HG02678 (cell line): Measurements from ENCODE around the gene TMEM258.
A peak's percentile ranks its signal among the peaks of the same experiment; 100 is the strongest.

ENCODE experiments used
- ATAC-seq: cut with Tn5 transposase; IDR thresholded peaks from one replicate; pipeline ENCODE4 v1.9.1; 2021; ENCODE audit warnings: mild to moderate bottlenecking, moderate library complexity; ENCODE audit not compliant: unreplicated experiment

The TMEM258 gene

GRCh38 chr11:61797263-61797944 is 5.0 kb upstream of the TMEM258 start:
- ATAC-seq = no peak

- no peak for ATAC-seq
These were observed 3.6 kb upstream of the TMEM258 start for GRCh38 chr11:61795876-61796526.

DNA sequence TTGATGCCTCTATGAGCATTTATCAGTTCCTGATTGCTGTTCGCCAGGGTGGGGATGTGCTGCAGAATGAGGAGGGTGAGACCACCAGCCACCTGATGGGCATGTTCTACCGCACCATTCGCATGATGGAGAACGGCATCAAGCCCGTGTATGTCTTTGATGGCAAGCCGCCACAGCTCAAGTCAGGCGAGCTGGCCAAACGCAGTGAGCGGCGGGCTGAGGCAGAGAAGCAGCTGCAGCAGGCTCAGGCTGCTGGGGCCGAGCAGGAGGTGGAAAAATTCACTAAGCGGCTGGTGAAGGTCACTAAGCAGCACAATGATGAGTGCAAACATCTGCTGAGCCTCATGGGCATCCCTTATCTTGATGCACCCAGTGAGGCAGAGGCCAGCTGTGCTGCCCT is 3.1 kb upstream of the TMEM258 start:
- no peak for ATAC-seq

DNA sequence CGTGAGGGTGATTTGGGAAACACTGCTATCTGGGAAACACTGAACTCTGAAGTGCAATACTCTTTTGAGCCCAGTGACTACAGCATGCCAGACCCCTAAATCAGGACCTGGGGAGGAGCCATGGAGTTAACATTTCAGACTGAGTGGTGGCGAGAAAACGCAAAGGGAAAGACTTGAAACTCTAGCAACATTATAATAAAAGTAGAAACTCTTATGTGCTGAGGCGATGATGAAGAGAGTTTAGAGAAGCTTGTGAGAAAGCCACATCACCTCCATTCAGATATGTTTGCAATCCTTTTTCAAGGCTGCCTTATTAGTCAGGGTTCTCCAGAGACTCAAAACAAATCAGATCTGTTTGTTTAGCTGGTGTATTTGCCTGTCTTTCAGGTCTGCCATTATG is 2.2 kb upstream of the TMEM258 start:
- ATAC-seq = no peak

DNA sequence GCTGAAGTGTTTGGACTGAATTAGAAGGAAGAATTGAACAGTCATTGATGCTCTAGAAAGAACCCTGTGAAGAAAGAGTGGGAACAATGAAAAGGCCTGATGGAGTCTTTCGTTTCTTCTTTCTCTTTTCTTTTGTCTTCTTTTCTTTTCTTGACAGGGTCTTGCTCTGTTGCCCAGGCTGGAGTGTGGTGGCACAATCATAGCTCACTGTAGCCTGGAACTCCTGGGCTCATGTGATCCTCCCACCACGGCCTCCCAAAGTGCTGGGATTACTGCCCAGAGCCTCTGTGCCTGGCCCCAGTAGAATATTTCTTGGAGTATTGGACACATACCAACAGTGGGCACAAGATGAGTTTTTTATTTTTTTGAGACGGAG is 1.4 kb upstream of the TMEM258 start:
- no peak for ATAC-seq

DNA sequence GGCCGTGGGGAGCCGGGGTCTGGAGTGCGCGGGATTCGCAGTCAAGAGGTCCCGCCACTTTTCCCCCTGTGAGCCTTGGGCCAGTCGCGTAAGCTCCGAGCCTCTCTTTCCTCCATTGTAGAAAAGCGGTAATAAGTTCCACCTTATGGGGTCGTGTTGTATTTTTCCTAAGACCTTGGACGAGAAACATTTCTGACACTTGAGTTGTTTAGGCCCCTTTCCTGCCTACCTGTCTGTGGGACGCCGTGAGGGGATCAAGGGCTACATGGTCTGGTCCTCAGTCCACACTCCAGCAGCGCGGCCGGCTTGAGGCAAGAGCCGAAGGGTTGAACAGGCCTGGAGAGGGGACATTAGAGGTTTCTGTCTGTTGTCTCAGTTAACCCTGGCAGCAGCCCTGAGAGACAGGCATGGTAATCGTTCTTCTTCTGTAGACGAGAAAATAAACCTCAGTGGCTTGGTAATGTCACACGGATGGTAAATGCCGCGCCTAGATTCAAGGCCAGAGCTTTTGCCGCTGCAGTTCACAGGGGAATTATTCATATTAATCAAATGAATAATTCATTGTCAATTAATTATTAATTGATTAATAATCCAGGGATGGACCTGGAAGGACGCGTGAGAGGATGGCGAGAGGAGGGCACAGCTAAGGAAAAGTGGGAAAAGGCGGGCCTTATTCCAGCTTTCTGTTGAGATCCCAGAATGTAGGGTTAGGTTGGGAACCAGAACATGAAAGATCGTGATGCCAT is 857 bp upstream of the TMEM258 start:
- no peak for ATAC-seq

DNA sequence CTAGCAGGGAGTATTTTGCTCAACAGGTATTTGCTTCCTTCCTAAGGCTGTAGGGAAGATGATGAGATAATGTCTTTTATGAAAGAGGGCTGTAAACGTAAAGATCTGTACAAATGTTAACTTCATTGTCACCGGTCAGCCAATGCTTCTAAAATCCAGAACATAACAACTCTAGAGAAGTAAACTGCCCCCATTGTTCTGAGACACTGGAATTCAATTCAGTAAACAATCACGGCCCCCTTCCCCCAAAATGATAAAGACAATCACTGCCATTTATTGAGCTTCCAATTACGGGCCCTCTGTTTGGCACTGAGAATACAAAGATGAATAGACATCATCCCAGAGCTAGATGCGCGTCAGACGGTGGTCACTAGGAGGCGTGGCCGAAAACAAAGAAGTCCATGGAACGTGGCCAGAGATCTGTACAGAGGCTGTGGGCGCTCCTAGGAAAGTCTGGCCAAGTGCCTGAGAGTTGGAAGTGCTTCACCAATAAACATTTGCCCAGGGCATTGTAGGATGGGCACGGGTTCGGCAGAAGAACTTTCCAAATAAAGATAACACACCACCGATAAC is 576 bp downstream of the TMEM258 start:
- peak; percentile 26 for ATAC-seq

DNA sequence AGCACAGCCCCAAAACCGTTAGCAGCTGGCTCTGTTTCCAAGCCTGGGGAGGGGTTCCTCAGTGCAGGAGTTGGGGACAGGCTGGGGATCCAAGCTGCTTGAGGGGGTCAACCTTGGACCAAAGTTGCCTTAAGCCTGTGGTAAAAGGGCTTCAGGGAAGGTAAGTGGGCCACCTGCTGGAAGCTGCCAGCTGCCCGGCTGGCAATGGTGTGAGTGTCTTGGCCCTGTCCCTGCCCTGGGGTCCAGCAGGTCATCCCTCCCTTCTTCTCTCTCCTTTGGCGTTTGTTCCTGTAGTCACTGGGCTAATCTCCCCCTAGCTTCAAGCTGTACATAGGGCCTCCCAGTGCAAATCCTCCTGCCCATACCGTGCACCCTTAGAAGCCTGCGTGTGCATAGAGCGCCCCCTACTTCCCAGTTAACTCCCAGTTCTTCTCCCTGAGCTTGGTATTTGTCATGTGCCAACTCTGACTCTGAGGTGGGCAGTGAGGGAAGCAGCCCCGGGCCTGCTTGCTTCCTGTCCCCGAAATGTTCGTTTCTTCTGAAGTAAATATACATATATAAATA is 4.4 kb downstream of the TMEM258 start:
- no peak for ATAC-seq

DNA sequence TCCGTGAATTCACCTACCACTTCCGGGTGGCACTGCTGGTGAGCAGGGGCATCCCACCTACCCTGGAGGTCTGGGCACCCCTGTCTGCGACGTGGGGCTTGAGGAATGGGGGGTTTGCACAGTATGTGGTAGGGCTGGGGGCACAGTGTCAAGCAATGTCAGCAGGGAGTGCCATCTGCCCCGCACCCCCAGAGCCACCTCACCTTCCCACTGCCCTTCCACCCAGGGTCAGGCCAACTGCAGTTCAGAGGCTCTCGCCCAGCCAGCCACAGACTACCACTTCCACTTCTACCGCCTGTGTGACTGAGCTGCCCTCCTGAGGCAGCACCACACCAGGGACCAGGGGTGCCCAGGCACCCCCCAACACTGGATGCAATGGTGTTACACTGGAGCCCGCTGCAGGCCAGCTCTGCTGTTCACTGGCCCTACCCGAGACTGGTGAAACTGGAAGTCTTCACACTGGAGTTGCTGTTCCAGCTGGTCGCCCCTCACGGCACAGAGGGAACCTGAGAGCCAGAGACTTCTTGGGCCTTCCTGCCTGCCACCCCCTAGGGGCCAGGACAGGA is 6.5 kb downstream of the TMEM258 start:
- ATAC-seq = no peak

GRCh38 chr11:61784506-61784805 is 7.9 kb downstream of the TMEM258 start:
- ATAC-seq = no peak

DNA sequence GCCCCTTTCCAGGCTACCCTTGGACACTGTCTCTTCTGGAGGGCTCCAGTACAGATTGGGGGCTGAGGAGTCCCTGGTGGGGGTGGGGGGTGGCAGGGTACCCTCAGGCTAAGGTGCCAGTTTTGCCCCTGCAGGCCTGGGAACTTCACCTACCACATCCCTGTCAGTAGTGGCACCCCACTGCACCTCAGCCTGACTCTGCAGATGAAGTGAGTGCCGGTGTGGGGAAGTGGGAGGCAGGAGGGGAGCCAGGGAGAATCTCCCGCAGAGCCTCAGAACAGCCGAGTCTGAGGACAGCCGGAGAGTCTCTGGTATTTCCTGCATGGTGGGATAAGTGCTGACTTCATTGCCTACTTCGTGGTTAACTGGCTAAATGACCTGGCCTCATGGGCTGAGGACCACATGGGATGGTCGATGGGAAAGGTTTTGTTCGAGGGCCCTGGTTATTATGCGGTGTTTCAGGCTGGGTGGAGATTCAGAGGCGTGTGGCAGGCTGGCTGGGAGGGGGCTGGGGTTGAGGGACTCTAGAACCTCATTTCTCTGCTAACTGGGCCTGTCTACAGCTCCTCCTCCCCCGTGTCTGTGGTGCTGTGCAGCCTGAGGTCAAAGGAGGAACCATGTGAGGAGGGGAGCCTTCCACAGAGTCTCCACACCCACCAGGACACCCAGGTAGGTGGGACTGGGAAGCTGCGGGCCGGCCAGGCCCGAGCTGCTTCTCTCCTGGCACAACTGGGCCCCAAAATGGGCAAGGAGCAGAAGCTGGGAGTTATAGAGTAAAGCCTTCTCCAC is 8.5 kb downstream of the TMEM258 start:
- no peak for ATAC-seq

GRCh38 chr11:61782841-61783240 is 9.6 kb downstream of the TMEM258 start:
- no peak for ATAC-seq

DNA sequence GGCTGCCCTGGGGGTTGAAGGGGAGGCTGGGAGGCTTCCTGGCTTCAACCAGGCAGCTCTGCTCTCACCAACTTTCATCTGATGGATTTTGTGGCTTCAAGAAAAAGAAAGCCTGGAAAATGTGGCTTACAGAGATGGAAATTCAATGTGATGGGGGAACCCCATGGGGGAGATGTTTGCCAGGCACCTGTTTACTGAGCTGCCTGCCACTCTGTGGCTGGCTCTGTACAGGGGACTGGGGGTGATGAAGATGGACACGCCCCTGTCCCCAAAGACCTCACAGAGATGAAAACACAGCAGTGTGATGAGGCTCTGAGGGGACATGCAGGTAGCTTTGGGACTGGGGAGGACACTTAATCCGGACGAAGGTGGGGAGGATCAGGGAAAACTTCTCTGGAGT is 10.1 kb downstream of the TMEM258 start:
- no peak for ATAC-seq

DNA sequence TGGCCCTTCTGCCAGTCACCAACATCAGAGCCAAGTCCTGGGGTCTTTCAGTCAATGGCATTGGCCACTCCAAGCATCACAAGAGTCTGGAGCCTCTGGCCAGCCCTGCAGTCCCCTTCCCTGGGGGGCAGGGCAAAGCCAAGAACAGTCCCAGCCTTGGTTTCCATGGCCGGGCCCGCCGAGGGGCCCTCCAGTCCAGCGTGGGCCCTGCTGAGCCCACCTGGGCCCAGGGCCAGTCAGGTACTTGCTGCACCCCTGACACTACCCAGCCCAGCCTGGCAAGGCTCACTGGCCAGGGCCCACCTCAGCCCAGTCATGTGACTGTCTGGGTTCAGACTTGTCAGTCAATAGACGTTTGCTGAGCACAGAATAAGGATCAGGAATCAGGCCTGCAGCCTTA is 10.8 kb downstream of the TMEM258 start:
- no peak for ATAC-seq

DNA sequence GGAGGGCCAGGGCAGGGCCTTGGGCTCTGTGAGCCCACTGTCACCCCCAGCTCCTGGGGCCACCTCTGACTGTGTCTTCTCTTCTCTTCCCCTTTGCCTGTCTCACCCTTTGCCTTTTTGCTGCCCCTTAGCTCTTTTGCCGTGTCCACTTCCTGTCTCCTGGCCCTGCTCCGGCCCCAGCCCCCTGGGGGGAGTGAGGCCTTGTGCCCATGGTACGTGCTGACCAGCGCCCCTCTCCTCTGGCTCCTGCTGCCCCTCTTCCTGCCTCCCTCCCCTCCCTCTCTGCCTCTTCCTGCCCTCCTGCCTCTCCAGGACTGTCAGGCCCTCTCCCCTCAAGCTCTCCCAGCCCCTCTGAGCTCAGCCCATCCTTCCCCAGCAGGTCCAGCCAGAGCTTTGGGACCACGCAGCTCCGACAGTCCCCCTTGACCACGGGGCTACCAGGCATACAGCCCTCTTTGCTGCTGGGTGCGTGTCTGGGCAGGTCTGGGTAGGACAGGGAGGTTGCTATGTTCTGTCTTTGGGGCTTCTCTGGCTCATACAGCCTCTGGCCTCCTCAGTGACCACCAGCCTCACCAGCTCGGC is 11.7 kb downstream of the TMEM258 start:
- no peak for ATAC-seq

- no peak for ATAC-seq
These were observed 12.5 kb downstream of the TMEM258 start for GRCh38 chr11:61779666-61780525.

GRCh38 chr11:61778920-61779650 is 13.3 kb downstream of the TMEM258 start:
- no peak for ATAC-seq

DNA sequence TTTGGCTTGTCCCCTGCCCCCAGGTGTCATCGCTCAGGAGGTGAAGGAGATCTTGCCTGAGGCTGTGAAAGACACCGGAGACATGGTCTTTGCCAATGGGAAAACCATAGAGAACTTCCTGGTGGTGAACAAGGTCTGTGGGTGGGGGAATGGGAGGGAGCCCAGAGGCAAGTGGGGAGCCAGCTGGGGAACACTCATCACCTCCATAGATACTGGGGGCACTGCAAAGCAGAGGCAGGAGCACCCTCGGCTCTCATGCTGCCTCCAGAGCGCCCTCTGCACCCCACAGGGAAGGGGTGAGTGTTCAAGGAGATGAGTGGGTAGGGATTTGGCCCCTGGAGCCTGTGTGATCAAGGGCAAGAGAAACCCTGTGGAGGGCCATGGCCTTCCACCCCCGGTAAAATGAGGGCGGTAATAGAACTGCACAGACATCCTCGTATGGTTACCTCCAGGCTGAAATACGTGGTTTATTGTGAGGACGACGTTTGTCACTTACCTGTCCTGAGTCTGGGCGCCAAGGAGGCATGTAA is 14.0 kb downstream of the TMEM258 start:
- no peak for ATAC-seq
